ENCODE results near the gene HRH3.
A peak's percentile ranks its signal among the peaks of the same experiment; 100 is the strongest.

HRH3 gene

DNA sequence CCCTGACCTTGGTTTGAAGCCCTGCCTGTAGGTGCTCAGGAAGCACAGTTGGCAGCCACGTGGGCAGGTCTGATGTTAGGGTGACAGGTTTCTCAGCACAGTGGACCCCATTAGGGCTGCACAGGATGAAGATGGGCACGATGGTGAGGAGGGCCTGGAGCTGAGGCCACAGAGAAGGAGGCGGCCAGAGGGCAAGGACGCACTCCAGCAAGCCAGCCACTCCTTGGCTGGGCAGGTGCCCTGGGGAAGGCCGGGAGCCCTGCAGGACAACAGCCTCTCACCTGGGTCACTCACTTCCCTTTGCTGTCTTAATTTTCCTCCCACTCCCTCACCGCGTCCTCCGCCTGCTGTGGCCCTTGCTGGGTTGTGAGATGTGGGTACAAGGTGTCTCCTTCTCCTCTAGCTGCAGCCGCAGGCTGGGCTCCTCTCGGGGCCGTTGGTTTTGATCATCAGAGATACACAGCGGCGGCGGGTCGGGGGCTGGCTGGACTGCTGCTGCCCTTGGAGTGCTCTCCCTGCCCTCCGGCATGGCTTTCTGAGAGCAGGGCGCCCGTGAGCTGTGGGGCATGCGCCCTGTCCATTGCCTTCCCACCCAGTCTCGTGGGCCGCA is 23.9 kb upstream of the HRH3 start:
- no peak for DNase-seq

DNA sequence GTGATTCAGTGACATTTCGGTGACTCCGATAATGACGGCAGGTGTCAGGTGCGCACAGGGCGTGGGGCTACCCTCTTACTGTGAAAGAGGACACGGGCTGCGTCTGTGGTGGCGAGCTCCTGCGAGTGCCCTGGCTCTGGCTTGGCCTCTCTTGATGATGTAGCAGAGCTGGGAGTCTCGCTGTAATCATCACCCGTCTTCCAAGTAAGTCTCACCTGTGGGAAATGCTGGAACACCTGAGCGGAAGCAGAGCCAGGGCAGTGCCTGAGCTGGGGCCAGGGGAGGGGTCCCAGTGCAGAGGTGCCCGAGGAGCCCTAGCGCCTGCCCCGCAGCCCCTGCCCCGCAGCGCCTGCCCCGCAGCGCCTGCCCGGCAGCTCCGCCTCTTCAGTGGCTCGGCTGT is 23.0 kb upstream of the HRH3 start:
- no peak for DNase-seq

DNA sequence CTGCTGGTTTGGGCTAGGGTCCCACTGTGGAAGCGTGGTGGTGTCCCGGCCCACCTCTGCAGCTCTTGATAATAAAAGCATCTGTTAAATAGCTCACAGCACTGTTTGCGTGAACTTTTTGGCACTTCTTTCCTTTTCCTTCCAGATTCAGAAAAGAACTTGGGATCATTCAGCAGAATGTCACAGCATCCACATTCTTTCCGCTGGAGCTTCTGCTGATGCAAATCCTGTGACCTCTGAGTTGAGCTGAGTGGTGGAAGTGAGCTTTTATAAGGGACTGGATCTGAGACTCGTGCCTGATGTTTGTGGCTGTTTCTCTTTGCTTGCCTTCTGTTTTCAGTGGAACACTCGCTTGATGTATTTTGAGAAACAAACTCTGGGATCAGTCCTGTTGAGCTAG is 22.1 kb upstream of the HRH3 start:
- no peak for DNase-seq

DNA sequence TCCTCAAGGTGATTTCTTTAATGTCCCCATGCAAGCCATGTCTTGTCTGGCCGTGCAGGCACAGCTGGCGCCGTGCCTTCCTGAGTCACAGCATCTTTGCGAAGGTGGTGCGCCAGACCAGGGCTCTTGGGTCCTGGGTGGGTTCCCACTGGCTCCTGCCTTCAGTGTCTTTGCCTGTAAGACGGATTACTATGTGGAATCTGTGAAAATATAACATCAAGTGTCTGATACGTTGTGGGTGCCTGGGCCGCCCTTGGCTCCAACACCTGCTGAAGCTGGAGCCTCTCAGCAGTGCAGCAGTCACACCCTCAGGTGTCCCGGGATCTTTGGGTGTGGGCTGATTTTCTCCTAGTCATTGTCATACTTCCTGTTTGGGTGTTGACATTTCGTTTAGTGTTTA is 21.4 kb upstream of the HRH3 start:
- DNase-seq, result no peak

DNA sequence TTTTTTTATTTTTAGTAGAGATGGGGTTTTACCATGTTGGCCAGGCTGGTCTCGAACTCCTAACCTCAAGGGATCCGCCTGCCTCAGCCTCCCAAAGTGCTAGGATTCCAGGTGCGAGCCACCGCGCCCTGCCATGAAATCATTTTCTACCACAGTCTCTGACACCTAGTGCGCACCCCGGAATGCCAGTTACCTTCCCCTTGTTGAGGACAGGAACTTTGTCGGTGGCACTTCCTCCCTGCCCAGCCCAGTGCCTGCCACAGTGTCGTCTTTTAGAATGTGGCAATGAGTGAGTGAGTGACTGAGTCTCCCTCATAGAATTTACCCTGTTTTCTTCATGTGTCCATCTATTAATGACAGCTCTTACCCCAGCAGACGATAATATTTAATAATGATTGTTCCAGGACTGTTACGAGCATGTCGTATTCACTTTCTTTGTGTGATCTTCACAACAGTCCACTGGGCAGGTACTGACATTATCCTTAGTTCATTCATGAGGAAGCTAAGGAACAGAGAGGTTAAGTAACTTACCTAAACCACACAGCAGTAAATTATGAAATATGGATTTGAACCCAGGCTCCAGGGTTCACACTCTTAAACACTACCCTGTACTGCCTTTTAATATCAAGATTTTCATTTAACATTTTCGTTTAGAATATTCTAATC is 20.1 kb upstream of the HRH3 start:
- DNase-seq, result no peak

- DNase-seq, result no peak
Measured at GRCh38 chr20:62239278-62239879, 19.3 kb upstream of the HRH3 start.

GRCh38 chr20:62238569-62239277 is 18.6 kb upstream of the HRH3 start:
- no peak for DNase-seq

DNA sequence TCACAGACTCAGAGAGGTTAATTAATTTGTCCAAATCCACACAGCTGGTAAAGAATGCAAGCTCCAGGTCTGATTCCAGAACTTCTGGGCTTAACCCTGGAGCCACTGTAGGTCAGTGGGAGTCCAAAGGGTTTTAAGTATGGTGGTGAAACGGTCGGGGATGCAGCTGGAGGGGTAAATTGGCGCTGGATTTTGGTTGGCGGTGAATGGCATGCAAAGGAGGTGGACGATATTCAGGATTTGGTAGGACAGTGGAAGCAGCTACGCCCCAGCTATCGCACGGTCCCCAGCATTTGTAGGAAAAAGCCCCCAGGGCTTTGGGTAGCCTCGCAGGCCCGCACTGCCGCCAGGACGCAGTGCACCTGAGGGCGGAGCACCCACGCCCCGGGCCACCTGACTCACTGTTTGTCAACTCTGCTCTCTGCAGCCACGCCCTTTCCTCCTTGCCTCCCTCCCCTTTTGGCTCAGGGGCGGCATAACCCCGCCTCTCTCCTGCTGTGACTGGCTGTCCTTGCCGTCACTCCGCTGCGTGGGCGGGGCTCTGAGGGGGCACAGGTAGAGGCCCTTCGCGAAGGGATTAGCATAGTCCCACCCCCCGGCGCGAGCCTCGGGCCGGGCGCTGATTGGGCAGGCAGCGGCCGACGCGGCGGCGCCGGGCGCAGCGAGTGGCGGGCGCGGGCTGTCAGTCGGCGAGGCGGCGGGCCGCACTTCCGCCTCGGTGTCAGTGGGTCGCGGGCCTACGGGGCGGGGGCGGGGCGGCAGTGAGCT is 17.9 kb upstream of the HRH3 start, which contains the start of gene OSBPL2:
Gene OSBPL2, plus strand, starts transcription at position 721 of the 768 bp plus-strand sequence. CDS start 17,664 bp downstream, outside the sequence.
- peak; percentile 85 for DNase-seq

DNA sequence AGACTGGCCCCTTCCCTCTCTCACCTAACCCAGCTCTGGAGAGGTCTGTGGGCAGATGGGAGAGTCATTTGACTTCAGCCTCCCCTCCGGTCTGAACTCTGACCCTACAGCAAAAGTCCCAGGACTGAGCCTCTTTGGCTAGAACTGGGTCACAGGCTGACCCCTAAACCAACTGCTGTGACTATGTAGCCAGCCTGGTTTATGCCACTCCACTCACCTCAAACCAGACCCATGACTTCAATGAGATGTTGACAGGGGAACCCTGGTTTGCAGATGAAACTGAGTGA is 17.4 kb upstream of the HRH3 start:
- no peak for DNase-seq

- no peak for DNase-seq
Measured at GRCh38 chr20:62236766-62237513, 16.9 kb upstream of the HRH3 start.

- no peak for DNase-seq
Measured at GRCh38 chr20:62236200-62236599, 16.1 kb upstream of the HRH3 start.

GRCh38 chr20:62235777-62236157 is 15.7 kb upstream of the HRH3 start:
- no peak for DNase-seq

DNA sequence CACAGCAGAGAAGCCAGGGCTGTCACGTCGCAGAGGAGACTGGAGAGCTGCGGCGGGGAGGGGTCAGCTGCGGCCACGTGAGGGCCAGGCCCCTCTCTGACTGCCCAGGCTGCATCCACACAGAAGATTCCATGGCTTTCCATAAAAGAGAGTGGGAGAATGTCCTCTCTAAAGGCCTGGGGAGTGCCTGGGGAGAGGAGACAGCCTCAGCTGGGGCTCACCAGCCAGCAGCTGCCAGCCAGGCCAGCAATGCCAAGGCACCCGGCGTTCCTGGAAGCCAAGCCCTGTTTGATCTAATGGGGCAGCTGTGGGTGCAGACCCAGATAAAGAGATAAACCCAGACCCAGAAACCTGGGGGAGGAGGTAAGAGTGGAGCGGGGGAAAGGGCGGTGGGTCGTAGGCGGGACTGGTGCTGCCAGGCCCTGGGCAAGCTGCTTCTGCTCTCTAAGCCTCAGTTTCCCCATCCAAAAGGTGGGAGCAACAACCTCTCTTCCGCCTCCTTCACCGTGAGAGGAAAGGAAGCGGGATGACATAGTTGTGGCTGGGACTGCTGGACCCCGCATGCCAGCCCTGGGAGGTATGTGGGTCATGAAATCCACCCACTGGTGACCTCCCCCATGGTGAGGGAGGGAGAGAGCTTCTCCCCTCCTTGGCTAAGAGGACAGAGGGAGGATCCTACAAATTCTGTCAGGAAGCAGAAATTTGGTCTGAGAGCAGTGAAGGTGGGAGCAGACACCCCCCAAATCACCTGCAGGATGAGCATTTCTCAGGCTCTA is 15.1 kb upstream of the HRH3 start:
- no peak for DNase-seq

GRCh38 chr20:62234339-62234738 is 14.3 kb upstream of the HRH3 start:
- no peak for DNase-seq

DNA sequence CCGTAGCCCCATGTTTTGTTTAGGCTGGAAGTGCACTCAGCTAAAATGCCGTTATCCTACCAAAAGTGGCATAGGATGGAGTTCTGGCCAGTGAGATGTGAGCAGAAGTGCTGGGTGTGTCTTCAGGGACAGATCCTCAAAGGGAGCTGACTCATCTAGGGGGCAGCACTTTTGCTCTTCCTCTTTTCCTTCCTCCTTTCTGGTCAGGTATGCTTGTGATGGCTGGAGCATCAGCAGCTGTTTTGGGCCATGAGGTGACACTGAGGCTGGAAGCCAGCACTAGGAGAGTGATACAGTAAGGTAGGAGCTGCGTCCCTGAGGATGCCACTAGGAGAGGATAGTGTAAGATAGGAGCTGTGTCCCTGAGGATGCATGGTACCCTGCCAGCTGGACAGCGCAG is 13.6 kb upstream of the HRH3 start:
- DNase-seq, result no peak

- DNase-seq, result no peak
Measured at GRCh38 chr20:62232770-62233645, 12.9 kb upstream of the HRH3 start.

- no peak for DNase-seq
Measured at GRCh38 chr20:62232194-62232593, 12.1 kb upstream of the HRH3 start.

- no peak for DNase-seq
Measured at GRCh38 chr20:62231292-62231691, 11.2 kb upstream of the HRH3 start.

GRCh38 chr20:62230696-62231095 is 10.6 kb upstream of the HRH3 start:
- no peak for DNase-seq

DNA sequence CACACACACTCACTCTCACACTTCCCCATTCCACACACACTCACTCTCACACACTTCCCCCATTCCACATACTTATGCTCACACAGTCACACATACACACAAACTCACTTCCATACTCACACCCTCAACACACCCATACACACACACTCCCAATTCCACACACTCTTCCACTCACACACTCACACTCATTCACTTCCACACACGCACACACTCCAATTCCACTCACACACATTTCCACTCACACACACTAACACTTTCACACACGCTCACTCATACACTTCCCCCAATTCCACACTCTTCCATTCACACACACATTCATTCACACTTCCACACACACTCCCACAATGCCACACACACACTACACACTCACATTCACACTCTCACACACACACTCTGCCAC is 10.2 kb upstream of the HRH3 start:
- DNase-seq, result no peak

GRCh38 chr20:62229667-62230066 is 9.6 kb upstream of the HRH3 start:
- no peak for DNase-seq

Measured in DMS 273 treated with DMSO at 0.1 percent for 48 hours (cell line).